ENCODE measurements around the gene ATP2B1. TPM values are rescaled to one million over a fixed set of nuclear protein-coding genes. Genes with fewer than 3 reads are reported as not detected.

ATP2B1 gene
- total RNA-seq, 1 donor from 2014 or later, result 61.2 TPM

DNA sequence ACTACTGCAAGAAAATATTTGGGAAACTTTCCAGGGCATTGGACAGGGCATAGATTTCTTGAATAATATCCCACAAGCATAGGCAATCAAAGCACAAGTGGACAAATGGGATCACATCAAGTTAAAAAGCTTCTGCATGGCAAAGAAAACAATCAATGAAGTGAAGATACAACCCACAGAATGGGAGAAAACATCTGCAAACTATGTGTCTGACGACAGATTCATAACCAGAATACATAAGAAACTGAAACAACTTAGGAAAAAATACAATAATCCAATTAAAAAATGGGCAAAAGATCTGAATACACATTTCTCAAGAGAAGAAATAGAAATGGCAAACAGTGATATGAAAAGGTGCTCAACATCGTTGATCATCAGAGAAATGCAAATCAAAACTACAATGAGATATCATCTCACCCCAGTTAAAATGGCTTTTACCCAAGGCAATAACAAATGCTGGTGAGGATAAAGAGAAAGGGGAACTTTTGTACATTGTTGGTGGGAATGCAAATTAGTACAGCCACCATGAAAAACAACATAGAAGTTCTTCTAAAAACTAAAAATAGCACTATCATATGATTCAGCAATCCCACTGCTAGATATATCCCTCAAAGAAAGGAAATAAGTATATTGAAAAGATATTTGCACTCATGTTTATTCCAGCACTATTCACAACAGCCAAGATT is 33.8 kb upstream of the ATP2B1 start:
- TF ChIP-seq, protein P1, sequence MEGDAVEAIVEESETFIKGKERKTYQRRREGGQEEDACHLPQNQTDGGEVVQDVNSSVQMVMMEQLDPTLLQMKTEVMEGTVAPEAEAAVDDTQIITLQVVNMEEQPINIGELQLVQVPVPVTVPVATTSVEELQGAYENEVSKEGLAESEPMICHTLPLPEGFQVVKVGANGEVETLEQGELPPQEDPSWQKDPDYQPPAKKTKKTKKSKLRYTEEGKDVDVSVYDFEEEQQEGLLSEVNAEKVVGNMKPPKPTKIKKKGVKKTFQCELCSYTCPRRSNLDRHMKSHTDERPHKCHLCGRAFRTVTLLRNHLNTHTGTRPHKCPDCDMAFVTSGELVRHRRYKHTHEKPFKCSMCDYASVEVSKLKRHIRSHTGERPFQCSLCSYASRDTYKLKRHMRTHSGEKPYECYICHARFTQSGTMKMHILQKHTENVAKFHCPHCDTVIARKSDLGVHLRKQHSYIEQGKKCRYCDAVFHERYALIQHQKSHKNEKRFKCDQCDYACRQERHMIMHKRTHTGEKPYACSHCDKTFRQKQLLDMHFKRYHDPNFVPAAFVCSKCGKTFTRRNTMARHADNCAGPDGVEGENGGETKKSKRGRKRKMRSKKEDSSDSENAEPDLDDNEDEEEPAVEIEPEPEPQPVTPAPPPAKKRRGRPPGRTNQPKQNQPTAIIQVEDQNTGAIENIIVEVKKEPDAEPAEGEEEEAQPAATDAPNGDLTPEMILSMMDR (IDR thresholded peaks at IDR 0.05; ENCODE audit: partially characterized antibody, unreplicated experiment), result no peak
- Mint-ChIP-seq H3K9me3 (ENCODE audit: unreplicated experiment) (peaks cover 7% of the 10 kb centered on the region), H3K27me3 (ENCODE audit: unreplicated experiment) (no peaks in the 10 kb centered on the region), H3K4me1 (ENCODE audit: low read depth, unreplicated experiment) (no peaks in the 10 kb centered on the region), H3K27ac (ENCODE audit: unreplicated experiment) (no peak overlapping the region), H3K4me3 (ENCODE audit: unreplicated experiment) (no peak overlapping the region), H3K36me3 (ENCODE audit: unreplicated experiment) (no peaks in the 10 kb centered on the region)
- no peak for DNase-seq

DNA sequence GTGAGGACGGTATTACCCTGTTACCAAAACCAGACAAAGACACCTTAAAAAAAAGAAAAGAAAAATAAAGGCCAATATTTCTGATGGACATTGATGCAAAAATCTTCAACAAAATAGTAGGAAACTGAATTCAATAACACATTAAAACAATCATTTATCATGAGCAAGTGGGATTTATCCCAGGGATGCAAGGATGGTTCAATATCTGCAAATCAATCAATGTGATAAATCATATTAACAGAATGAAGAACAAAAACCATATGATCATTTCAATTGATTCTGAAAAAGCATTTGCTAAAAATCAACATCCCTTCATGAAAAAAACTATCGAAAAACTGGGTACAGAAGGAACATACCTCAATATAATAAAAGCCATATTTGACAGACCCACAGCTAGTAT is 32.3 kb upstream of the ATP2B1 start:
- Mint-ChIP-seq H3K4me1 (ENCODE audit: low read depth, unreplicated experiment) (no peaks in the 10 kb centered on the region), H3K27me3 (ENCODE audit: unreplicated experiment) (no peaks in the 10 kb centered on the region), H3K4me3 (ENCODE audit: unreplicated experiment) (no peak overlapping the region), H3K27ac (ENCODE audit: unreplicated experiment) (no peak overlapping the region), H3K9me3 (ENCODE audit: unreplicated experiment) (peaks cover 7% of the 10 kb centered on the region), H3K36me3 (ENCODE audit: unreplicated experiment) (no peaks in the 10 kb centered on the region)
- TF ChIP-seq, protein P1 (IDR thresholded peaks at IDR 0.05; ENCODE audit: partially characterized antibody, unreplicated experiment), result no peak
- DNase-seq, result no peak

DNA sequence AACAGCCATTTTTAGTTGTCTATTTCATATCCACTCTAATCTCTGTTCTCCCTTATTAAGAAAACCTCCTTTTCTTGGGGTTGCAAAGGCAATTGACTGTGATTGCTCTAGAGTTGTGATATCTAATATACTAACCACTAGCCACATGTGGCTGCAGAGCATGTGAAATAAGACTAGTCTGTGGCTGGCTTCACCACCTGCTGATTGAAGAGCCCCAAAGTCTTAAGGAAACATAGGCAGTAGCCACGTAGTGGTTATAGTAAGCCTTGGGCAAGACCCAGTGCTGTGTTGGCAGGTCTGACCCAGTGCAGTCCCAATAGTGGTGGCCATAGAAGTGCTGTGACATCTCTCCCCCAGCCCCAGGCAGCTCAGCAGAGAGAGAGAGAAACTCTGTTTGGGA is 28.4 kb upstream of the ATP2B1 start:
- Mint-ChIP-seq H3K36me3 (ENCODE audit: unreplicated experiment) (no peaks in the 10 kb centered on the region), H3K4me1 (ENCODE audit: low read depth, unreplicated experiment) (no peaks in the 10 kb centered on the region), H3K9me3 (ENCODE audit: unreplicated experiment) (peaks cover 7% of the 10 kb centered on the region), H3K4me3 (ENCODE audit: unreplicated experiment) (no peak overlapping the region), H3K27me3 (ENCODE audit: unreplicated experiment) (no peaks in the 10 kb centered on the region), H3K27ac (ENCODE audit: unreplicated experiment) (no peak overlapping the region)
- DNase-seq, result no peak
- TF ChIP-seq, protein P1 (IDR thresholded peaks at IDR 0.05; ENCODE audit: partially characterized antibody, unreplicated experiment), result no peak

DNA sequence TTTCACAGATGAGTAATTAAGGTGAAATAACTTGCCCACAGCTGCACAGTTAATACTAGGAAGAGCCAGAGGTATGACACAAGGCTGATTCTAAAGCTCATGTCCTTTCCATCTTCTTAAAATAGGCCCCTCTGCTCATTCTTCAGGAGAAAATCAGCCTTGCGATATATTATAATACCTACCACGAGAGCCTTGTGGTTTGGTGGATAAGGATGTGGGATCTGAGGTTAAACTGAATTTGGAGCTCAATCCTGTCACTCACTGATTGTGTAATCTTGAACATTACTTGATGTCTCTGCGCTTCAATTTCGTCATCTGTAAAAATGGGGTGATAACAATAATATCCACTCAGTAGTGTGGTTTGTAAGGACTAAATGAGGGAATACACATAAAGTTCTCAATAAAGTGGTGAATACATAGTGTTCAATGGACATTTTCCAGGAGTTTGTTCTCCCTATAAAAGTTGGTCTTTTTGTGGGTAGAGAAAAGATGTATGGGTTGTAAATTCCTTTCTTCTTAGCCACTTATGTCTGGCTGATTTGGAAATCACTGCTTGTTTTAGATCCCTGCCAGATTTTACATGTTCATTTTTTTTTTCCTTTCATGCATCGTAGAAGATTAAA is 25.1 kb upstream of the ATP2B1 start:
- no peak overlapping the region for H3K4me3 Mint-ChIP-seq (ENCODE audit: unreplicated experiment)
- no peaks in the 10 kb centered on the region for H3K36me3 Mint-ChIP-seq (ENCODE audit: unreplicated experiment)
- no peak for DNase-seq
- H3K27ac Mint-ChIP-seq (ENCODE audit: unreplicated experiment), result no peak overlapping the region
- no peaks in the 10 kb centered on the region for H3K27me3 Mint-ChIP-seq (ENCODE audit: unreplicated experiment)
- H3K4me1 Mint-ChIP-seq (ENCODE audit: low read depth, unreplicated experiment), result peaks cover 3% of the 10 kb centered on the region
- H3K9me3 Mint-ChIP-seq (ENCODE audit: unreplicated experiment), result peaks cover 2% of the 10 kb centered on the region
- TF ChIP-seq, protein P1 (IDR thresholded peaks at IDR 0.05; ENCODE audit: partially characterized antibody, unreplicated experiment), result no peak

DNA sequence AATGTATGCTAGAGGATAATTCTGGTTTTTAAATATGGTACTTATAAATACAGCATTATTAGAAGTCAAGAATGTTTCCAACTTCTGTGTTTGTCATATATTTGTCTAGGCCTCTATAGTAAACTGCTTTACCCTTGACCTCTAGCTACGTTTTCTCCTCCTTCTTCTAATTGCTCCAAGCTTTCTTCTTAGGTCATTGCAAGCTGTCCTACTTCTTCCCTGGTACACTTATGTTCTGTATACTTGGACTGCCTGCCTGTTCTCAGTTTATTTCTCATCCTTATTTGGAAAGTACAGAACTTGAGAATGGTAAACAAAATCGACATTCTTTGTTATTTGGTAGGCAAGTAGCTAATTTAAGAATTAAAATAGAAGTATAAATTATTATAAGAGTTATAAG is 23.9 kb upstream of the ATP2B1 start:
- Mint-ChIP-seq H3K4me3 (ENCODE audit: unreplicated experiment) (no peak overlapping the region), H3K4me1 (ENCODE audit: low read depth, unreplicated experiment) (peaks cover 3% of the 10 kb centered on the region), H3K27me3 (ENCODE audit: unreplicated experiment) (no peaks in the 10 kb centered on the region), H3K36me3 (ENCODE audit: unreplicated experiment) (no peaks in the 10 kb centered on the region), H3K27ac (ENCODE audit: unreplicated experiment) (no peak overlapping the region), H3K9me3 (ENCODE audit: unreplicated experiment) (no peaks in the 10 kb centered on the region)
- TF ChIP-seq, protein P1 (IDR thresholded peaks at IDR 0.05; ENCODE audit: partially characterized antibody, unreplicated experiment), result no peak
- no peak for DNase-seq
